ENCODE measurements around the gene TDRD6. TPM values are rescaled to one million over a fixed set of nuclear protein-coding genes. Genes with fewer than 3 reads are reported as not detected.

Gene TDRD6
- polyA plus RNA-seq, 2 of the 4 experiments (the other 2 are of a cell fraction): 0.03 TPM; not detected in 1

- TF ChIP-seq ZFP36 (IDR thresholded peaks at IDR 0.05; ENCODE audit: borderline replicate concordance, partially characterized antibody) (no peak), NPAS2 (CRISPR knock-in tag; IDR thresholded peaks at IDR 0.05; ENCODE audit: borderline replicate concordance) (no peak), GATA3 (IDR thresholded peaks at IDR 0.05; ENCODE audit: borderline replicate concordance) (no peak)
- TF ChIP-seq, protein P1, sequence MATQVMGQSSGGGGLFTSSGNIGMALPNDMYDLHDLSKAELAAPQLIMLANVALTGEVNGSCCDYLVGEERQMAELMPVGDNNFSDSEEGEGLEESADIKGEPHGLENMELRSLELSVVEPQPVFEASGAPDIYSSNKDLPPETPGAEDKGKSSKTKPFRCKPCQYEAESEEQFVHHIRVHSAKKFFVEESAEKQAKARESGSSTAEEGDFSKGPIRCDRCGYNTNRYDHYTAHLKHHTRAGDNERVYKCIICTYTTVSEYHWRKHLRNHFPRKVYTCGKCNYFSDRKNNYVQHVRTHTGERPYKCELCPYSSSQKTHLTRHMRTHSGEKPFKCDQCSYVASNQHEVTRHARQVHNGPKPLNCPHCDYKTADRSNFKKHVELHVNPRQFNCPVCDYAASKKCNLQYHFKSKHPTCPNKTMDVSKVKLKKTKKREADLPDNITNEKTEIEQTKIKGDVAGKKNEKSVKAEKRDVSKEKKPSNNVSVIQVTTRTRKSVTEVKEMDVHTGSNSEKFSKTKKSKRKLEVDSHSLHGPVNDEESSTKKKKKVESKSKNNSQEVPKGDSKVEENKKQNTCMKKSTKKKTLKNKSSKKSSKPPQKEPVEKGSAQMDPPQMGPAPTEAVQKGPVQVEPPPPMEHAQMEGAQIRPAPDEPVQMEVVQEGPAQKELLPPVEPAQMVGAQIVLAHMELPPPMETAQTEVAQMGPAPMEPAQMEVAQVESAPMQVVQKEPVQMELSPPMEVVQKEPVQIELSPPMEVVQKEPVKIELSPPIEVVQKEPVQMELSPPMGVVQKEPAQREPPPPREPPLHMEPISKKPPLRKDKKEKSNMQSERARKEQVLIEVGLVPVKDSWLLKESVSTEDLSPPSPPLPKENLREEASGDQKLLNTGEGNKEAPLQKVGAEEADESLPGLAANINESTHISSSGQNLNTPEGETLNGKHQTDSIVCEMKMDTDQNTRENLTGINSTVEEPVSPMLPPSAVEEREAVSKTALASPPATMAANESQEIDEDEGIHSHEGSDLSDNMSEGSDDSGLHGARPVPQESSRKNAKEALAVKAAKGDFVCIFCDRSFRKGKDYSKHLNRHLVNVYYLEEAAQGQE (IDR thresholded peaks at IDR 0.05): no peak
Observed at GRCh38 chr6:46735720-46736031, 48.0 kb downstream of the TDRD6 start (continued).

- no peak for TF ChIP-seq CHD4 (IDR thresholded peaks at IDR 0.05; ENCODE audit: borderline replicate concordance)
- TF ChIP-seq GATA3 (IDR thresholded peaks at IDR 0.05; ENCODE audit: borderline replicate concordance): no peak
- no peak for TF ChIP-seq RARB (CRISPR knock-in tag; IDR thresholded peaks at IDR 0.05)
- TF ChIP-seq KDM1A (IDR thresholded peaks at IDR 0.05; ENCODE audit: low read depth): no peak
- no peak for TF ChIP-seq EHMT2 (IDR thresholded peaks at IDR 0.05; ENCODE audit: low read depth)
- TF ChIP-seq KDM5A (IDR thresholded peaks at IDR 0.05): no peak
- POLR2A ChIA-PET: no interaction called here
- no peak overlapping the region for H3K4me2 ChIP-seq
- no peaks in the 10 kb centered on the region for H3K9me3 ChIP-seq
- H3K4me3 ChIP-seq: no peak overlapping the region
- DNase-seq (ENCODE audit: low read depth in 1 of 2, low spot score in 1 of 2): no peak
- FAIRE-seq: no peak
- H3K4me1 ChIP-seq: no peaks in the 10 kb centered on the region
- ATAC-seq: no peak
- CTCF ChIA-PET: no interaction called here
- no peak overlapping the region for H3K27ac ChIP-seq
Observed at GRCh38 chr6:46736906-46737305, 49.2 kb downstream of the TDRD6 start.

GRCh38 chr6:46741482-46741881, 53.8 kb downstream of the TDRD6 start:
- Histone ChIP-seq H3K4me3 (no peak overlapping the region), H3K27ac (no peak overlapping the region), H3K9me3 (no peaks in the 10 kb centered on the region), H3K4me1 (no peaks in the 10 kb centered on the region), H3K4me2 (no peak overlapping the region)
- ChIA-PET CTCF (no interaction called here), POLR2A (no interaction called here)
- WGBS (ENCODE audit: missing lambda C conversion rate): 50% methylated on average over 2 of the region's 2 CpGs
- no peak for FAIRE-seq
- TF ChIP-seq MAFK (IDR thresholded peaks at IDR 0.05; ENCODE audit: partially characterized antibody) (no peak), CEBPB (IDR thresholded peaks at IDR 0.05) (no peak)
- TF ChIP-seq, protein P2, sequence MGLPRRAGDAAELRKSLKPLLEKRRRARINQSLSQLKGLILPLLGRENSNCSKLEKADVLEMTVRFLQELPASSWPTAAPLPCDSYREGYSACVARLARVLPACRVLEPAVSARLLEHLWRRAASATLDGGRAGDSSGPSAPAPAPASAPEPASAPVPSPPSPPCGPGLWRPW (IDR thresholded peaks at IDR 0.05): no peak
- no peak for DNase-seq (ENCODE audit: low read depth in 1 of 2, low spot score in 1 of 2)
- ATAC-seq: no peak

GRCh38 chr6:46741910-46742309, 54.2 kb downstream of the TDRD6 start:
- TF ChIP-seq ELK1 (IDR thresholded peaks at IDR 0.05; ENCODE audit: low read depth, low read length) (no peak), GATA3 (IDR thresholded peaks at IDR 0.05; ENCODE audit: borderline replicate concordance) (no peak), MAFK (IDR thresholded peaks at IDR 0.05; ENCODE audit: partially characterized antibody) (no peak), MYC (IDR thresholded peaks at IDR 0.05; ENCODE audit: borderline replicate concordance, low read length) (no peak), HOXA7 (CRISPR knock-in tag; IDR thresholded peaks at IDR 0.05) (no peak), TP53 (CRISPR knock-in tag; IDR thresholded peaks at IDR 0.05) (no peak), CBX8 (IDR thresholded peaks at IDR 0.05) (no peak), NR3C1 (IDR thresholded peaks at IDR 0.05) (no peak), PHF8 (IDR thresholded peaks at IDR 0.05; ENCODE audit: borderline replicate concordance, low read depth) (no peak), HOXB13 (CRISPR knock-in tag; IDR thresholded peaks at IDR 0.05; ENCODE audit: low read depth) (no peak), RNF2 (IDR thresholded peaks at IDR 0.05; ENCODE audit: borderline replicate concordance, low read depth) (no peak), FOSB (CRISPR knock-in tag; IDR thresholded peaks at IDR 0.05) (no peak), HOXB5 (CRISPR knock-in tag; IDR thresholded peaks at IDR 0.05) (no peak)
- TF ChIP-seq, protein P2 (IDR thresholded peaks at IDR 0.05): no peak
- TF ChIP-seq, protein P3, sequence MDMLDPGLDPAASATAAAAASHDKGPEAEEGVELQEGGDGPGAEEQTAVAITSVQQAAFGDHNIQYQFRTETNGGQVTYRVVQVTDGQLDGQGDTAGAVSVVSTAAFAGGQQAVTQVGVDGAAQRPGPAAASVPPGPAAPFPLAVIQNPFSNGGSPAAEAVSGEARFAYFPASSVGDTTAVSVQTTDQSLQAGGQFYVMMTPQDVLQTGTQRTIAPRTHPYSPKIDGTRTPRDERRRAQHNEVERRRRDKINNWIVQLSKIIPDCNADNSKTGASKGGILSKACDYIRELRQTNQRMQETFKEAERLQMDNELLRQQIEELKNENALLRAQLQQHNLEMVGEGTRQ (IDR thresholded peaks at IDR 0.05): no peak
- no peak overlapping the region for H3K4me2 ChIP-seq
- ChIA-PET CTCF (no interaction called here), POLR2A (no interaction called here)
- H3K9me3 ChIP-seq: no peaks in the 10 kb centered on the region
- no peak for ATAC-seq
- no peaks in the 10 kb centered on the region for H3K4me1 ChIP-seq
- DNase-seq (ENCODE audit: low read depth in 1 of 2, low spot score in 1 of 2): no peak
- whole genome bisulfite sequencing (ENCODE audit: missing lambda C conversion rate): 59% methylated on average over 4 of the region's 4 CpGs
- no peak overlapping the region for H3K27ac ChIP-seq
- H3K4me3 ChIP-seq: no peak overlapping the region
- FAIRE-seq: no peak
